Measurements from ENCODE around the gene WNT9A.

DNA sequence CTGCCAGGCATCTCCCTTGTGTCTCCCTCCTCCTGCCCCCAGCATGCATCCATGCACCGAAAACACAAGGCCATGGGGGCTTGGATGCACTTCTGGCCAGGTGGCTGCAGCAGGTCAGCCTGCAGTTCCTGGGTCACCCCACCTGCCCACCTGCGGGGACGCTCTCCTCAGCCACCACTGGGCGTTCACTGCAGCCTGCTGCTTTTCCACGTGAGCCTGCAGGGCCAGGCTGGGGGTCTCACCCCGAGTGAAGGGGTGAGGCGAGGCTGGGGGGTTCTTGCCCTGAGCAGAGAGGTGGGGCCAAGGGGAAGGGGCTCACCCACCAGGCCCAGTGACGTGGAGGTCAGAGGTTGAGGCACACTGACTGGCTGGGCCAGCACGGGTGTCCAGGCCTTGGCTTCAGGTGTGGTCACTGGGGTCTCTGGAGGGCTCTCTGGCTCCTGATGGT is 64.6 kb downstream of the WNT9A start:
- TF ChIP-seq, protein P1, sequence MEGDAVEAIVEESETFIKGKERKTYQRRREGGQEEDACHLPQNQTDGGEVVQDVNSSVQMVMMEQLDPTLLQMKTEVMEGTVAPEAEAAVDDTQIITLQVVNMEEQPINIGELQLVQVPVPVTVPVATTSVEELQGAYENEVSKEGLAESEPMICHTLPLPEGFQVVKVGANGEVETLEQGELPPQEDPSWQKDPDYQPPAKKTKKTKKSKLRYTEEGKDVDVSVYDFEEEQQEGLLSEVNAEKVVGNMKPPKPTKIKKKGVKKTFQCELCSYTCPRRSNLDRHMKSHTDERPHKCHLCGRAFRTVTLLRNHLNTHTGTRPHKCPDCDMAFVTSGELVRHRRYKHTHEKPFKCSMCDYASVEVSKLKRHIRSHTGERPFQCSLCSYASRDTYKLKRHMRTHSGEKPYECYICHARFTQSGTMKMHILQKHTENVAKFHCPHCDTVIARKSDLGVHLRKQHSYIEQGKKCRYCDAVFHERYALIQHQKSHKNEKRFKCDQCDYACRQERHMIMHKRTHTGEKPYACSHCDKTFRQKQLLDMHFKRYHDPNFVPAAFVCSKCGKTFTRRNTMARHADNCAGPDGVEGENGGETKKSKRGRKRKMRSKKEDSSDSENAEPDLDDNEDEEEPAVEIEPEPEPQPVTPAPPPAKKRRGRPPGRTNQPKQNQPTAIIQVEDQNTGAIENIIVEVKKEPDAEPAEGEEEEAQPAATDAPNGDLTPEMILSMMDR (conservative IDR thresholded peaks at IDR 0.05; ENCODE audit: low read length): no peak
- no peak for TF ChIP-seq EZH2phosphoT487 (IDR thresholded peaks at IDR 0.05; ENCODE audit: borderline replicate concordance, low read depth, low read length)
